Activated CD8-positive, alpha-beta memory T cell treated with anti-CD3 and anti-CD28 coated beads for 1 hour (primary cell): Measurements from ENCODE around the gene ITPRIPL2.

Source experiments
- DNase-seq, 2 donors: peaks; one replicate each; pipeline ENCODE4 v3.0.0-alpha.2; 2020; ENCODE audit warnings: low read depth in 1 of 2; ENCODE audit errors: extremely low read depth in 1 of 2

ITPRIPL2 gene

GRCh38 chr16:19113577-19114358 is at the start of gene ITPRIPL2:
TSS of gene ITPRIPL2 (plus strand) at chr16:19113964. CDS start at chr16:19114462, 498 bp downstream.
- DNase-seq, result no peak

DNA sequence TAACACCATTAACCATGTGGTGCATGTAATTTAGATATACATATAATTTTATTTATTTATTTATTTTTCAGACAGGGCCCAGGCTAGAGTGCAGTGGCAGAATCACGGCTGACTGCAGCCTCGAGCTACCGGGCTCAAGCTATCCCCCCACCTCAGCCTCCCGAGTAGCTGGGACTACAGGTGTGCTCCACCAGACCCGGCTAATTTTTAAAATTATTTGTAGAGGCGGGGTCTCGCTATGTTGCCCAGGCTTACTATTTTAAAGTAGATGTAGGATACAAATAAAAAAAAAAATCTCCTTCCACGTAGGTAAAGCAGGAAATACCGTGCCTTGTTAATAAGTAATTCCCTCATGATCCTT is 46.8 kb upstream of the ITPRIPL2 start:
- DNase-seq, result no peak

GRCh38 chr16:19067349-19068236 is 46.2 kb upstream of the ITPRIPL2 start, which contains the start of gene COQ7:
TSS of gene COQ7 (plus strand) at chr16:19067614. CDS start at chr16:19067665, 51 bp downstream.
- DNase-seq, result peak; percentile 97 to 98

- no peak for DNase-seq
Measured at GRCh38 chr16:19068237-19068815, 45.4 kb upstream of the ITPRIPL2 start.

- peak in 1 of 2 donors; percentile 25 for DNase-seq
Measured at GRCh38 chr16:19071811-19072777, 41.7 kb upstream of the ITPRIPL2 start.

- no peak for DNase-seq
Measured at GRCh38 chr16:19073344-19073743, 40.4 kb upstream of the ITPRIPL2 start.

GRCh38 chr16:19073863-19074262 is 39.9 kb upstream of the ITPRIPL2 start:
- no peak for DNase-seq

- DNase-seq, result no peak
Measured at GRCh38 chr16:19075511-19075910, 38.3 kb upstream of the ITPRIPL2 start.

- DNase-seq, result no peak
Measured at GRCh38 chr16:19077879-19078278, 35.9 kb upstream of the ITPRIPL2 start.

DNA sequence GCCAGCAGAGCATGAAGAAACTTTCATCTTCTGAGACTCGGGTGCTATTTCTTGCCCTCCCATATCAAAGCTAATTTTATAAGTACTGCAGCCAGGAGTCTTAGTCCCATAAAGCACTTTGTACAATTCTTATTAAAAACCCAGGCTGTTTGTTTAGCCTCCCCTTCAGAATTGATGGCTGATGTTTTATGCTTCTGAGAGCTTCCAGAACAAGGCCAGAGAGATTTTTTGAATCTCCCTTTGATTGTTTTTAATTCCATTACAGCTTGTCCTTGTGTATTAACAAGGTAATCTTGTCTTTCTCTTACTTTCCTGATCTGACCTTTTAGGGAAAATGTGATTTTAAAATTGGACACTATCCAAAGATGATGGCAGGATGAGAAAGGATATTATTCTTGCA is 30.1 kb upstream of the ITPRIPL2 start:
- DNase-seq, result no peak

GRCh38 chr16:19084139-19084538 is 29.6 kb upstream of the ITPRIPL2 start:
- no peak for DNase-seq

GRCh38 chr16:19084879-19085278 is 28.9 kb upstream of the ITPRIPL2 start:
- DNase-seq, result no peak

- DNase-seq, result no peak
Measured at GRCh38 chr16:19085679-19086200, 28.0 kb upstream of the ITPRIPL2 start.

DNA sequence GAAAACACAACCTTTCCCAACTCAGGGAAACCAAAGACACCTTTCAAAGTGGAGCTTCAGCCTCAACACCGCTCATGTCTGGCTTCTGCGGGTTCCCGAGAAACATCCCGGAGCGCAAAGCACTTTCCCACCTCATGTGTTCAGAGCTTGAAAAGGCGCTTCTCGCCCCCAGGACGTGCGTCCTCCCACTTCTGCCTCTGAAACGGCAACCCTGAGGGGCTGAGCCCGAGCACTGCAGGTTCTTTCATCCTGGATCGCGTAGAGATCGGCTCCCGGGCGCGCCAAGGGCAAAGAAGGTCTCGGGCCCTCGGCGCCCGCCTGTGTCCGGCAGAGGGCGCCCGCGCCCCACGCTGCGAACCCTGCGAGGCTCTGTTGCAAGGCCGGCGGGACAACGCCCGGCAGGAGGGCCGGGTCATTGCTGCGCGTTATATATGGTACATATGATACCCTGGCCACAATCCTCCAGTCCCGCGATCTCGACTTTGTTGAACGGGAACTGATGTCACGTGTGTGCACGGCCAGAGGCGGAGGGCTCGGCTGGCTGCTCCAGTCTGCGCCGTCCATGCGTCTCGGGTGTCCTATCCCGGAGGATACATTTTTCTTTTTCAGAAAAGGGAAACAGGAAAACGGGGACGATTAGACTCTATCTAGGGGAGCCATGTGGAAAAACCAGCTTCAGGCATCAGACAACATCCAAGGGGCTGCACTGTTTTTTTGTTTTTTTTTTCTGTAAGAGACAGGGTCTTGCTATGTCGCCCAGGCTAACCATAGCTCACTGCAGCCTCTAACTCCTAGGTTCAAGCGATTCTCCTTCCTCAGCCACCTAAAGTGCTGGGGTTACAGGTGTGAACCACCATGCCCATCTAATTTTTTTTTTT is 27.2 kb upstream of the ITPRIPL2 start:
- DNase-seq, result peak; percentile 43 to 64

- DNase-seq, result no peak
Measured at GRCh38 chr16:19088341-19088916, 25.3 kb upstream of the ITPRIPL2 start.

- DNase-seq, result no peak
Measured at GRCh38 chr16:19089410-19089955, 24.3 kb upstream of the ITPRIPL2 start.

DNA sequence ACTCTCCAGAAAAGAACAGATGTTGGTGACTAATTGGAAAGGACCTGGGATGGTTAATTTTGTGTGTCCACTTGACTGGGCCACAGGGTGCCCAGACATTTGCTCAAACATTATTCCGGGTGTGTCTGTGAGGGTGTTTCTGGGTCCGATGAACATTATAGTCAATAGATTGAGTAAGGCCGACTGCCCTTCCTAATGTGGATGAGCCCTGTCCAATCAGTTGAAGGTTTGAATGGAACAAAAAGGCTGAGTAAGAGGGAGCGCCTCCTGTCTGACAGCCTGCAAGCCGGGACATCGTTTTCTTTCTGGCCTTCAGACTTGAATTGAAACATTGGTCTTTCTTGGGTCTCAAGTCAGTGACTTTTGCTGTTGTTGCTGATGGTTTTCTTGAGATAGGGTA is 22.8 kb upstream of the ITPRIPL2 start:
- no peak for DNase-seq

- no peak for DNase-seq
Measured at GRCh38 chr16:19092653-19093410, 20.9 kb upstream of the ITPRIPL2 start.
